Endothelial cell of hepatic sinusoid (primary cell): ENCODE measurements around the gene RBM26.

ENCODE experiments used
- in situ Hi-C: cut with HindIII; loops from 2 replicates; pipeline ENCODE4 v1.10.0; 2017; ENCODE audit warnings: low sequenced_read_pairs

The RBM26 gene

GRCh38 chr13:79392882-79393563, 13.0 kb downstream of the RBM26 start:
- in situ Hi-C loops: no loop called here

GRCh38 chr13:79389026-79389425, 17.0 kb downstream of the RBM26 start:
- in situ Hi-C loops: no loop called here

DNA sequence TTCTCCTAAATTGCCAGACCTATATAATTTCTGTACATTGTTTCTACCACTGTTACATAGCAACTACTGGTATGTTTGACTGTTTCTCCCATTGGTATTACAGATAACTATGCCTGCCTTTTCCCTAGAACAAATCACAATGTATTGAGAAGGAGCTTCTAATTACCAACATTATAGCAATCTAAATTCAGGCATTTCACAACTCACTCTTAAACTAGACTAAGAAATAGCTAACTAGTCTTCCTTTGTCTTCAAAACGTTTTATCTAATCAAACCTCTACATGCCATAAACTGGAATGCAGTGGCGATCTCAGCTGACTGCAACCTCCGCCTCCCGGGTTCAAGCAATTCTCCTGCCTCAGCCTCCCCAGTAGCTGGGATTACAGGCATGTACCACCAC, 18.2 kb downstream of the RBM26 start:
- in situ Hi-C loops: no loop called here

DNA sequence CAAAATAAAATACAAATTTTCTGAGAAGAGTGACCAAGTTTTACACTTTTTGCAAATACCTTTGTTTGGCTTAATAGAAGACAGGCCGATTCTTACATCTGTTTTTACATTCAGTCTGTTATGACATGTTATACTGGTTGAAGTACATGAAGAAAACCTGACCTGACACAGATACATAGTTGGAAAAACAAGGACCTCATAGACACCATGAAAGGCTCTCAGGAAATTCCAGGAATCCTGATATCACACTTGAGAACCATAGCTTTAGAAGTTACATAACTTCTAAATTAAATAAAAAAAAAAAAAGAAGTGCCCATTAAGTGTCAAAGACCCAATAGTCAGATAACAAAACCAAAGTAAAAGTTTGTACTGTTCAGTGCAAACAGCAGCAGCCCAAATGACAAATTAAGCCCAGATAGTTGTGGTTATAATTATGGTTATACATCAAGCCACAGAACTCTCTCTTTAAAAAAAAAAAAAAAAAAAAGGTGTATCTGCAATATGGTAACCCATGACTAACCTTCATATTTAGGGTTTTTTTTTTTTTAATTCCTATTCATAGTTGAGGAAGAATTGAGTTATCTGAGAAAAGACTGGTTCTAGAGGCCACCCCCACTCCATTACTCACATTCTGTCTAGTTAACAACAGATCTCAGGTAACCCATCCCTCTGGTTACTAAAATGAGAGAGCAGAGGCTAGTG, 19.8 kb downstream of the RBM26 start:
- in situ Hi-C loops: no loop called here

- in situ Hi-C loops: no loop called here
These were observed 20.4 kb downstream of the RBM26 start for GRCh38 chr13:79385694-79386093.

DNA sequence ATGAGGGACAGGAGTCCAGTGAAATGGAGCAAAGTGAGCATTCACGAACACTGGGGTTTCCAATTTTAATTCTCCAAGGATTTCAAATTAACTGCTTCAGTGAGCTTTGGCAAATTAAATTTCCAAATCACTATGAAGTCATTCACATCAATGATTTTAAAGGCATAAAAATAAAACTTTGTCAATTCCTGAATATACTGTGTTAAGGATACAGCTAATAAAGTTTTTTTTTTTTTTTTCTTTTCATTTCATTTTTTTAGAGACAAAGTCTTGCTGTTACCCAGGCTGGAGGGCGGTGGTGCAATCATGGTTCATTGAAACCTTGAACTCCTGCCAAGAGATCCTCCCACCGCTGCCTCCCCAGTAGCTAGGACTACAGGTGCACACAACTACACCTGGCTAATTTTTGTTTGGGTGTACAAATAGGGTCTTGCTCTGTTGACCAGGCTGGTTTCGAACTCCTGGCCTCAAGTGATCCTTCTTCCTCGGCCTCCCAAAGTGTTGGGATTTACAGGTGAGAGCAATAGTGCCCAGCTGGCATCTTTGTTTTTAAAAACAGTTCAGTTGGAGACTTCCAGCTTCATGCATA, 21.9 kb downstream of the RBM26 start:
- in situ Hi-C loops: no loop called here

DNA sequence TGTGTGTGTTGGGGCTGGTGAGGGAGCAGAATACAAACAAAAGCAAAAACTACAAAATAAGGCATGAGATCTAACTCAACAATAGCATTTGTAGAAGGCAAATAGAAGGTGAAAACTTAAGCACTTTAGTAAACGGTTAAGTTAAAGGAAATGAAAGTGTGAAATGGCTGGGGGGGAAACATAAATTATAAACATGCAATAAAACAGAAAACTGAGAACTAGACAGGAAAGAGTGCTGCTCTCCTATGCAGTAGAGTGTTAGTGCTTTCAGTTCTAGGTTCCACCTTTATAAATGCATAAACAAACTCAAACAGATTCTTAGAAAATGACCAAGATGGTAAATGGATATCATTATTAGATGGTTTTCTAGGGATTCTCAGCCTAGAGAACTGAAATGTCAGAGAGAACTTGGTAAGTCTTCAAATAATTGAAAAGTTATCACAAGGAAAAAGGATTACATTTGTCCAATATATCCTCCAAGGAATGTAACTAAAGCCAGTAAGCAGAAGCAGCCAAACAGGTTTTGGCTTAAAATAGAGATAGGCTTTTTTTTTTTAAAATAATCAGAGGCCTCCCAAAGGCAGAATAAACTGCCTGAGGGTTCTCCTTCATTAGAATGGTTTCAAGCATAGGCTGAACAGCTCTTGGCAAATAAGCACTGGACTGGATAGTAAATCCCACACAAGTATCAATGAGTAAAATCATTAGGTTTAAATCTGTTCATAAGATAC, 23.3 kb downstream of the RBM26 start:
- in situ Hi-C loops: no loop called here

DNA sequence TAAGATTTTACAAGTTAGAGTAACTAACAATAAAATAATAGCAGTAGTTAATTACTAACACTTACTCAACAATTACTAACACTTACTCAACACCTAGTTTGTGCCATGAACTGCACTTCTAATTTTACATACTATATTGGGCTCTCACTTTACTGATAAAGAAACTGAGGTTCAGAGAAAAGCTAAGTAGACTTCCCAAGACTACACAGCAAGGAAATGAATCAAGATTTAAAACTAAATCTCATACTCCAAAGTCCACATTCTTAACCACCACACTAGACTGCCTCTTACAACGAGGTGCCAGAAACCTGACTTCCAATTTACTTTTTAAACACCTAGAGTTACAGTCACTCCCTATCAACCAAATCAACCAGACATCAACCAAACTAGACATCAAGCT, 25.1 kb downstream of the RBM26 start:
- in situ Hi-C loops: no loop called here

- in situ Hi-C loops: no loop called here
These were observed 26.8 kb downstream of the RBM26 start for GRCh38 chr13:79379274-79379673.

DNA sequence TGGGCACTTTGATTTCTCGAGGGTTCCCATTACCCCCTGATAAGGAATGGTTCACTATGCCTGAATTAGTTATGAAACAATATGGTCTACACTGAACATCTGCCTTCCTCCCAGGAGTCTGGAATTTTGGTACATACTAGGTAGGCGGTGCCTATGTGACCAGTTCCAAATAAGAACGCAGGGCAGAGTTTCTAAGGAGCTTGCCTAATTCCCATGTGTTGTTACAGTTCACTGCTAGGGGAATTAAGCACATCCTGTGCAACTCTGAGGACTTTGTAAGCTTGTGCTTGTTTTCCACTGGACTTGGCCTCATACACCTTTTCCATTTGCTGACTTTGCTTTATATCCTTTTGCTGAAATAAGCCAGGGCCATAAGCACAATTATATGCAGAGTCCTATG, 29.2 kb downstream of the RBM26 start:
- in situ Hi-C loops: no loop called here

GRCh38 chr13:79374578-79374977, 31.5 kb downstream of the RBM26 start:
- in situ Hi-C loops: no loop called here

DNA sequence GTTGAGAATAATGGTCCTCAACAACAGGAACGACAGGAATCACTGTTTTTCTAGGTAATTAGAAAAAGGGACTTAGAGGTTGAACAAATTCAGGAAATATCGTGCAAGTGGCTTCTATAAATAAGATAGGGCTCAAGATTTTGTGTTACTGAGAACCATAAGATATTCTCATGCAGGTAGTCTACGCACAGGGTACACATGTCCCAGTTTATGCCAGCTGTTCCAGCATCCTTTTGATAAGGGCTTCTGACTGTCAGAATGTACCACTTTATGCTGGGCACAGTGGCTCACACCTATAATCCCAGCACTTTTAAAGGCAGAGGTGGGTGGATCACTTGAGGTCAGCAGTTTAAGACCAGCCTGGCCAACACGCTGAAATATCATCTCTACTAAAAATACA, 32.1 kb downstream of the RBM26 start:
- in situ Hi-C loops: no loop called here

DNA sequence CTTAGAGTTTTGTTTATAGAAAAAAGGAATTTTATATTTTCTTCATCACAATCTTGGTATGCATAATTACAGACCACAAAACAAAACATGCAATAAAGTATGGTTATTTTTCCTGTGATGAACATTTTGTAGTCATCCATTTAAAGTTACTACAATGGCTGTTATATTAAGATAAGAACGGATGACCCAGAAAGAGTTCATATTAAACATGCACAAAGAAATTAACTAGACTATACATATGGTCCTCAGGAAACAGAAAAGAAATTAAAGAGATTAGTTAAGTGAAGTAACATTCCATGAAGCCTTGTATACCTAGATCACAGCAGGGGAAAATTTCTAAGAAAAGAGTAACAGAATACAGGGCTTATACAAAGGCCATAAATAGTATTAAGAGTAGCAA, 36.8 kb downstream of the RBM26 start:
- in situ Hi-C loops: no loop called here

- in situ Hi-C loops: no loop called here
These were observed 40.1 kb downstream of the RBM26 start for GRCh38 chr13:79365981-79366380.

DNA sequence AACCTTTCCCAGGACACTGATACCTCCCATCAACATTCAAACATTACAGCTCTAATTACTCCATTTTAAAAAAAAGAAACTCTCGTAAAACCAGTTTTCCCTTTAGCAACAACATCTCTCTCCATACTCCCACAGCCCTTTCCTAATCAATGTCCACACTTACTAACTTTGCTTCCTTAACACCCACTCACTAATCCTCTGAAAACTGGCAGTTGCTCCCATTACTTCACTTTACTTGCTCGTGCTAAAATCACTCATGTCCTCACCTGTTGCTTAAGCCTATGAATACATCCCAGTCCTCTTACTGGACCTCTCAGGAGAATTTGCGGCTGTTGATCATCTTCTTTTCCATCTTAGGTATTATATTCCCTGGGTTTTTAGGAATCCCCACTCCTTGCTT, 44.8 kb downstream of the RBM26 start:
- in situ Hi-C loops: no loop called here

DNA sequence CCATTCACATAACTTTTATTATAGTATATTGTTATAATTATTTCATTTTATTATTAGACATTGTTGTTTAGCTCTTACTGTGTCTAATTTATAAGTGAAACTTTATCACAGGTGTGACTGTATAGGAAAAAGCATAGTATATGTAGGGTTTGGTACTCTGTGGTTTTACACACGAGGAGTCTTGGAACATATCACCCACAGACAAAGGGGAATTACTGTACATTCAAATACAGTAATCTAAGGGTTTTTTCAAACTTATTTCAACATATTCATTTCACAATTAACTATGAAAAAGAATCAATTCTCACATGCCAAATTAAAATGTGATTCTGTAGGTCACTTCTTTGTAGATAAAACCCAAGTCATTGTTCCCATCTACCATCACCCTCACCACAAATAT, 46.0 kb downstream of the RBM26 start:
- in situ Hi-C loops: no loop called here

DNA sequence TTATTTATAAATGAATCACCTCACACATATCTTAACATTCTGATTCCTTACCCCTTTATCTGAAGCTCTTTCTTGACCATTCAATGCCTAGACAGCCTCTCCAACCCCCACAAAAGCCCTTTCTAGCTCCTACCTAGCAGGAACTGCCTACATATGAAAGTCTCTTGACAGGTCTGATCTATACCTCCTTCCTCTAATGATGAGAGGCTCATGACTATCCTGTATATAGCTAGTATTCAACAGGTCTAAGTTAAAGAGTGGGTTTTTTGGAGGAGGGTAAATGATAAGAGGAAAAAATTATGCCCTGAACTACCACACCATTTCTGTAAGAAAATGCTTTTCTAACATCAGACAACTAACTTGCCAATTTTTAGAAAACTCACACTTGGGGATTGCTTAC, 47.0 kb downstream of the RBM26 start:
- in situ Hi-C loops: no loop called here

GRCh38 chr13:79354285-79354684, 51.8 kb downstream of the RBM26 start:
- in situ Hi-C loops: loop anchor here (5.0 kb wide), 1 partner anchor 43 kb away; no protein-coding TSS in a partner anchor

DNA sequence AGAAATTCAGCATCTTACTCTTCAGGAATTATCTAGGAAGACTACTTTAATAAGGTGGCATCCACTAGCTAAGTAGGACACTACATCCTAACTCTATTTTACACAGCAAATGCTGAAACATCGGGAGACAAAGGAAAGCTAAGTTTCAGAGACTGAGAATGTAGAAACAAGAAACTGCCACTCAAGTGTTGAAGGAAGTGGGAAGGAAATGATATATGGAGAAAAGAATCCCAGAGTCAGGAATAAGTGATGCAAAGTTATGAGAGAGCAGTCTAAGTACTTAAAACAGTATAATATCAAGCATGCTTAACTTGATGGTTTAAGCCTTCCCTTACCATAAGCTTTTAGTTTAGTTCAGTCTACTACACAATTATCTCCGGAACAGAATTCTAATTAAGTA, 52.4 kb downstream of the RBM26 start:
- in situ Hi-C loops: loop anchor here (5.0 kb wide), 1 partner anchor 44 kb away; no protein-coding TSS in a partner anchor

- in situ Hi-C loops: loop anchor here (5.0 kb wide), 1 partner anchor 45 kb away; no protein-coding TSS in a partner anchor
These were observed 53.9 kb downstream of the RBM26 start for GRCh38 chr13:79352107-79352506.

- in situ Hi-C loops: loop anchor here (5.0 kb wide), 1 partner anchor 48 kb away; no protein-coding TSS in a partner anchor
These were observed 56.4 kb downstream of the RBM26 start for GRCh38 chr13:79349608-79350007.
